Heart left ventricle (tissue), 13 donors: ENCODE data around the gene LRBA.

Experiments
- CTCF ChIP-seq, 12 donors: fragments of 200-600 bp; sonication (generic) in 4 of 12; IDR thresholded peaks; one replicate each; pipeline versions ENCODE4 v1.5.0 to v1.8.0; 2018 to 2022; ENCODE audit warnings: antibody characterized with exemption in 12 of 12, mild to moderate bottlenecking in 5 of 12
- POLR2A ChIP-seq, 2 donors: fragments of 450-650 bp; IDR thresholded peaks; one replicate each; pipeline ENCODE4 v1.6.1; 2017; ENCODE audit warnings: antibody characterized with exemption in 2 of 2, mild to moderate bottlenecking in 2 of 2, moderate library complexity in 2 of 2
- donor health status: ischemic (EF 13 %, LVEDD 7.1; RV severe dilation, severe dysfunction).
- donor health status: DM: no; HTN: yes; CAD: no.
- donor health status: DM: no; HTN: no; CAD: no.
- donor health status: ischemic (EF 25% LVEDD 6.9; RV normal size, moderate dysfunction).
- donor health status: ischemic (EF 25% LVEDD 5.7; RV mildly dilated, moderate dysfunction).
- donor health status: ischemic (EF 35%, LVEDD 5.7; RV mildly dilated, moderate dysfunction).
- donor health status: nonischemic (EF 11% LVEDD 7.7; RV severe dilation, severe dysfunction).
- donor health status: DM: yes; HTN: yes; CAD: no.
- donor health status: PGD.
- donor health status: ischemic (EF 29% LVEDD 5.4; RV normal size, mild dysfunction).
- donor health status: nonischemic (EF 23%, LVEDD 6.1; RV moderate dilation, normal function).

- TF ChIP-seq CTCF (IDR thresholded peaks at IDR 0.05): no peak
- no peak for TF ChIP-seq POLR2A (IDR thresholded peaks at IDR 0.05)
Measured at GRCh38 chr4:150656891-150657290, 358.2 kb downstream of the LRBA start.
